WI38 (cell line): ENCODE results near the gene UBE2J1.
"Not testable (repeated sequence)": the region's sequence is repeated elsewhere in the genome, so short reads cannot be mapped to it uniquely, and the experiment has no call there.

Experiments used
- H3K4me3 ChIP-seq: 2 replicates; pipeline ENCODE4 v1.5.1; 2011; ENCODE audit warnings: low read depth, mild to moderate bottlenecking, control low read depth, low read length
- CTCF ChIP-seq: IDR thresholded peaks from 2 replicates; pipeline ENCODE4 v1.5.1; 2012; ENCODE audit warnings: low read depth, mild to moderate bottlenecking, control low read depth, low read length

Gene UBE2J1

GRCh38 chr6:89297695-89298351 lies 54.7 kb downstream of the UBE2J1 start:
- H3K4me3 ChIP-seq = no peak overlapping the region

GRCh38 chr6:89295981-89296380 lies 56.5 kb downstream of the UBE2J1 start:
- H3K4me3 ChIP-seq = no peak overlapping the region
- no peak for TF ChIP-seq CTCF

More at GRCh38 chr6:89297695-89298351, 54.7 kb downstream of the UBE2J1 start:
- TF ChIP-seq CTCF = no peak

- H3K4me3 ChIP-seq = not testable (repeated sequence)
Observed at GRCh38 chr6:89295116-89295515, 57.4 kb downstream of the UBE2J1 start.

- no peak for TF ChIP-seq CTCF
- no peak overlapping the region for H3K4me3 ChIP-seq
Observed at GRCh38 chr6:89291256-89291819, 61.2 kb downstream of the UBE2J1 start.

- no peak overlapping the region for H3K4me3 ChIP-seq
- TF ChIP-seq CTCF = no peak
Observed at GRCh38 chr6:89290401-89291155, 61.9 kb downstream of the UBE2J1 start.

- H3K4me3 ChIP-seq = no peak overlapping the region
Observed at GRCh38 chr6:89289710-89290109, 62.8 kb downstream of the UBE2J1 start.

More at GRCh38 chr6:89289710-89290109, 62.8 kb downstream of the UBE2J1 start:
- no peak for TF ChIP-seq CTCF
